ENCODE data around the gene CDC5L.

CDC5L gene

GRCh38 chr6:44475417-44475778 lies 87.9 kb downstream of the CDC5L start:
- TF ChIP-seq SIN3A (IDR thresholded peaks at IDR 0.05; ENCODE audit: borderline replicate concordance, insufficient read depth, low read length) (no peak), TAF1 (IDR thresholded peaks at IDR 0.05; ENCODE audit: borderline replicate concordance, insufficient read depth, low read length) (no peak), POLR2AphosphoS5 (IDR thresholded peaks at IDR 0.05; ENCODE audit: low read depth, low read length) (no peak), FOXP2 (optimal IDR thresholded peaks at IDR 0.05; ENCODE audit: borderline replicate concordance, extremely low read depth, extremely low read length, insufficient read depth) (no peak)
- TF ChIP-seq, protein P1, sequence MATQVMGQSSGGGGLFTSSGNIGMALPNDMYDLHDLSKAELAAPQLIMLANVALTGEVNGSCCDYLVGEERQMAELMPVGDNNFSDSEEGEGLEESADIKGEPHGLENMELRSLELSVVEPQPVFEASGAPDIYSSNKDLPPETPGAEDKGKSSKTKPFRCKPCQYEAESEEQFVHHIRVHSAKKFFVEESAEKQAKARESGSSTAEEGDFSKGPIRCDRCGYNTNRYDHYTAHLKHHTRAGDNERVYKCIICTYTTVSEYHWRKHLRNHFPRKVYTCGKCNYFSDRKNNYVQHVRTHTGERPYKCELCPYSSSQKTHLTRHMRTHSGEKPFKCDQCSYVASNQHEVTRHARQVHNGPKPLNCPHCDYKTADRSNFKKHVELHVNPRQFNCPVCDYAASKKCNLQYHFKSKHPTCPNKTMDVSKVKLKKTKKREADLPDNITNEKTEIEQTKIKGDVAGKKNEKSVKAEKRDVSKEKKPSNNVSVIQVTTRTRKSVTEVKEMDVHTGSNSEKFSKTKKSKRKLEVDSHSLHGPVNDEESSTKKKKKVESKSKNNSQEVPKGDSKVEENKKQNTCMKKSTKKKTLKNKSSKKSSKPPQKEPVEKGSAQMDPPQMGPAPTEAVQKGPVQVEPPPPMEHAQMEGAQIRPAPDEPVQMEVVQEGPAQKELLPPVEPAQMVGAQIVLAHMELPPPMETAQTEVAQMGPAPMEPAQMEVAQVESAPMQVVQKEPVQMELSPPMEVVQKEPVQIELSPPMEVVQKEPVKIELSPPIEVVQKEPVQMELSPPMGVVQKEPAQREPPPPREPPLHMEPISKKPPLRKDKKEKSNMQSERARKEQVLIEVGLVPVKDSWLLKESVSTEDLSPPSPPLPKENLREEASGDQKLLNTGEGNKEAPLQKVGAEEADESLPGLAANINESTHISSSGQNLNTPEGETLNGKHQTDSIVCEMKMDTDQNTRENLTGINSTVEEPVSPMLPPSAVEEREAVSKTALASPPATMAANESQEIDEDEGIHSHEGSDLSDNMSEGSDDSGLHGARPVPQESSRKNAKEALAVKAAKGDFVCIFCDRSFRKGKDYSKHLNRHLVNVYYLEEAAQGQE (IDR thresholded peaks at IDR 0.05; ENCODE audit: insufficient read depth in 1 of 2, low read depth in 2 of 2, low read length in 2 of 2) = no peak

DNA sequence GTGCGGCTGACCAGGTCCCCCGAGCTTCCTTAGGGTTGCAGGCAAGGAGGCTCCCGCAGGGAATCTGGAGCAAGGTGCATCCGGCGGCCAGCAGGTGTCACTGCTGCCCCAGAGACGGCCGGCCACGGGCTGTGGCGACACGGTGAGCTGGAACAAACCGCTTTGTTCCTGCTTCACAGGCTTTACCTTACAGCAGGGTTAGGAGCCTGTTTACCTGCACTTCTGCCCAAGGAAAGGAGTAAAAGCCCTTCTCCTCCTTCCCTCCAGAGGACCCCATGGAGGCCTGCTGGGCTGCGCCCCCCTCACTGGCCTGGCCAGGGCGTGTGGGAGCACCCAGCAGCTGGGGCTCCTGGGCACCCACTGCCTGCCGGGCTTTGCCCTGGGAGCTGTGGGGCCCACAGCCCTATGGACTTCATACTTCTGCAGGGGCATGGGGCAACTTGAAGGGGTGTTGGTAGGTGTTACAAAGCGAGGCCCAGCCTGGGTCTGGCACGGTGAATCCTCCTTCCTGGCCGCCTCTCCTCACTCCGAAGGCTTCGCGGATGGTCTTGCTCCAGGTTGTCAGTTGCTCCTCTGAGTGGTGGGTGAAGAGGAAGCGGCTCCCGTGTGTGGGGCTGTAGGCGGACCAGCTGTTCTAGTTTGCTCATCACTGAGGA lies 88.4 kb downstream of the CDC5L start:
- TF ChIP-seq, protein P1 (IDR thresholded peaks at IDR 0.05; ENCODE audit: insufficient read depth in 1 of 2, low read depth in 2 of 2, low read length in 2 of 2) = no peak
- TF ChIP-seq FOXP2 (optimal IDR thresholded peaks at IDR 0.05; ENCODE audit: borderline replicate concordance, extremely low read depth, extremely low read length, insufficient read depth) (peak; percentile 71), POLR2AphosphoS5 (IDR thresholded peaks at IDR 0.05; ENCODE audit: low read depth, low read length) (no peak), SIN3A (IDR thresholded peaks at IDR 0.05; ENCODE audit: borderline replicate concordance, insufficient read depth, low read length) (no peak)

DNA sequence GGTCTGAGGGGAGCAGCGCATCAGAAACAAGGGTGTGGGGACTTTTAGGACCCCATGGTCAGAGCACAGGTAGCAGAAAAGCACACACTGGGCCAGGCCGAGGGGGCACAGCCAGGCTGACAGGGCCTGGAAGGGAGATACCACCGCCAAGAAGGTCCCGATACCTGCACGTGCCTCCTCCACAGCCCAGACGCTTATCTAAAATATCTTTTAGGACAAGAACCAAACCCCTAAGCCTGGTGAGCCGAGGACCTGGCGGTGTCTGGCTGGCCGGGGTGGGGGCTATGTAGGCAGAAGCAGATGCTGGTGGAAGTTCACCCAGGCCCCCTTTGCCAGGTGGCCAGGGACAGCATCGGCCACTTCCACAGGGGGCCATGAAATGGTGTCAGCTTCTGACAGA lies 89.3 kb downstream of the CDC5L start:
- TF ChIP-seq FOXP2 (optimal IDR thresholded peaks at IDR 0.05; ENCODE audit: borderline replicate concordance, extremely low read depth, extremely low read length, insufficient read depth) (no peak), TAF1 (IDR thresholded peaks at IDR 0.05; ENCODE audit: borderline replicate concordance, insufficient read depth, low read length) (no peak)

DNA sequence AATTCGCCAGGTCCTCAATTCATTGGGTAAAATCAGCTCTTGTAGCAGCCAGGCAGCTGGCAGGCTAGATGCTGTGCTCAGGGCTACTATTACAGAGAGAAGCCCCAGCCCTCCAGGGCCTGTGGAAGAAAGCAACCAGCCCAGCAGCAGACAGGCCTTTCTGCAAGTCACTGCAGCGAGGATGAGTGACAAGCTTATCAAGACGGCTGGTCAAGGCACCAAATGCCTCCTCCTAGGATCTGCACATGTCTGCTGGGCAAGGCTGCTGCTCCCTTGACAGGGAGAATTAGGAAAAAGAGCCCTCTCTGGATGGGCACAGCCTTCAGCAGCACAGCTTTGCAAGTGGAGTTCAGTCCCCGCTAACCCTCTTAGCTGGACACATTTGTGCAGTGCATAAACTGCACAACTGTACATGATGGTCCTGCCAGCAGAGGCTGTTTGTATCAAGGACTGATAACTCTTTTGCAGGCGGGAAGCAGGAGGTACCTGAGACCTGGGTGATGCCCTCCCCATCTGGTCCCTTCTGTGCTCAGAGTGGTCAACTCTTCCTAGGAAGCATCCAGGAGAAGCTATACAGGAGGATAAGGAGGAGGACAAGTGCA lies 89.9 kb downstream of the CDC5L start:
- TF ChIP-seq POLR2AphosphoS5 (IDR thresholded peaks at IDR 0.05; ENCODE audit: low read depth, low read length) = no peak
- no peak for TF ChIP-seq SIN3A (IDR thresholded peaks at IDR 0.05; ENCODE audit: borderline replicate concordance, insufficient read depth, low read length)
- TF ChIP-seq, protein P1 (IDR thresholded peaks at IDR 0.05; ENCODE audit: insufficient read depth in 1 of 2, low read depth in 2 of 2, low read length in 2 of 2) = no peak
- no peak for TF ChIP-seq FOXP2 (optimal IDR thresholded peaks at IDR 0.05; ENCODE audit: borderline replicate concordance, extremely low read depth, extremely low read length, insufficient read depth)
- TF ChIP-seq TAF1 (IDR thresholded peaks at IDR 0.05; ENCODE audit: borderline replicate concordance, insufficient read depth, low read length) = no peak

DNA sequence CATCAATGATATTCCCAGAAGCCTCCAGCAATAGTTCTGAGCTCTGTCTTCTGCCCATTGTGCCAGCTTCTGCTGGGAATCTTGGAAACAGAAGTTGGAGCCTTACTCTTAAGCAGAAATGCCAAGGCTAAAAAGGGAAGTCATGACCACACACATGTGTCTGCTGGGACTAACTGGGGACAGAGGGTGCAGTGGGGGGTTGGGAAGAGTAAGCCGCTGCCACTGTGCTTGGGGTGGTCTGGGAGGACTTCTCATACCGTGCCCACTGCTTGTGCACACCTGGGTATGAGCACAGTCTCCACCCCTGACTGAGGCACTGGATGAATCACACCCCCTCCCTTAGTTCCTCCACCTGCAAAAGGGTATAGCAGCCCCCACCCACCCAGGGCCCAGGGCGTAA lies 90.7 kb downstream of the CDC5L start:
- TF ChIP-seq SIN3A (IDR thresholded peaks at IDR 0.05; ENCODE audit: borderline replicate concordance, insufficient read depth, low read length) = no peak
- TF ChIP-seq FOXP2 (optimal IDR thresholded peaks at IDR 0.05; ENCODE audit: borderline replicate concordance, extremely low read depth, extremely low read length, insufficient read depth) = no peak
- no peak for TF ChIP-seq TAF1 (IDR thresholded peaks at IDR 0.05; ENCODE audit: borderline replicate concordance, insufficient read depth, low read length)
- TF ChIP-seq, protein P1 (IDR thresholded peaks at IDR 0.05; ENCODE audit: insufficient read depth in 1 of 2, low read depth in 2 of 2, low read length in 2 of 2) = no peak
- TF ChIP-seq POLR2AphosphoS5 (IDR thresholded peaks at IDR 0.05; ENCODE audit: low read depth, low read length) = no peak
